ENCODE data around the gene AQP6. TPM values are rescaled to one million over a fixed set of nuclear protein-coding genes. Genes with fewer than 3 reads are reported as not detected.

AQP6 gene
- total RNA-seq, 1 donor from 2014 or later = not detected

DNA sequence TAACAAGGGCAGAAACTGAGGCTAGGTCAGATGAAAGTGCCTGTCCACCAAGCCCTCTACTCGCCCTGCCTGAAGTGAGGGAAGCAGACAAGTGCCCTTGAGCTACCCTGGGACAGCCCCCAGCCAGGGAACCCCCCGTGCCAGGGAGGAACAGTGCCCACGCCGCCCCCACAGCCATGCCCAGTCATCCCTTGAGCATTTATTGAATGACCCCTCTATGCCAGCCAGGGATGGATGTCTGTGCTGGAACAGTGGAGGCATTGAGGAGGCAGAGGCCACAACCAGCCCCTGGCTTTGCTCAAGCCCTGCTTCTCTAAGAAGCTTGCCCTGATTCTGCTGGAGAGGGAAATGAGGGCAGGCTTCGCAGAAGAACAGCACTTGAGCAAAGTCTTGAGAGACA, 3.7 kb upstream of the AQP6 start:
- no peak overlapping the region for H3K4me3 Mint-ChIP-seq (ENCODE audit: unreplicated experiment)
- no peaks in the 10 kb centered on the region for H3K36me3 Mint-ChIP-seq (ENCODE audit: low read depth)
- H3K27me3 Mint-ChIP-seq (ENCODE audit: low read depth) = peaks cover 8% of the 10 kb centered on the region
- no peak overlapping the region for H3K27ac Mint-ChIP-seq (ENCODE audit: unreplicated experiment)
- TF ChIP-seq, protein P1, sequence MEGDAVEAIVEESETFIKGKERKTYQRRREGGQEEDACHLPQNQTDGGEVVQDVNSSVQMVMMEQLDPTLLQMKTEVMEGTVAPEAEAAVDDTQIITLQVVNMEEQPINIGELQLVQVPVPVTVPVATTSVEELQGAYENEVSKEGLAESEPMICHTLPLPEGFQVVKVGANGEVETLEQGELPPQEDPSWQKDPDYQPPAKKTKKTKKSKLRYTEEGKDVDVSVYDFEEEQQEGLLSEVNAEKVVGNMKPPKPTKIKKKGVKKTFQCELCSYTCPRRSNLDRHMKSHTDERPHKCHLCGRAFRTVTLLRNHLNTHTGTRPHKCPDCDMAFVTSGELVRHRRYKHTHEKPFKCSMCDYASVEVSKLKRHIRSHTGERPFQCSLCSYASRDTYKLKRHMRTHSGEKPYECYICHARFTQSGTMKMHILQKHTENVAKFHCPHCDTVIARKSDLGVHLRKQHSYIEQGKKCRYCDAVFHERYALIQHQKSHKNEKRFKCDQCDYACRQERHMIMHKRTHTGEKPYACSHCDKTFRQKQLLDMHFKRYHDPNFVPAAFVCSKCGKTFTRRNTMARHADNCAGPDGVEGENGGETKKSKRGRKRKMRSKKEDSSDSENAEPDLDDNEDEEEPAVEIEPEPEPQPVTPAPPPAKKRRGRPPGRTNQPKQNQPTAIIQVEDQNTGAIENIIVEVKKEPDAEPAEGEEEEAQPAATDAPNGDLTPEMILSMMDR (IDR thresholded peaks at IDR 0.05) = no peak
- no peak for DNase-seq (ENCODE audit: low spot score)
- no peaks in the 10 kb centered on the region for H3K9me3 Mint-ChIP-seq (ENCODE audit: low read depth)
- peaks cover 4% of the 10 kb centered on the region for H3K4me1 Mint-ChIP-seq (ENCODE audit: low read depth)

GRCh38 chr12:49969651-49970429, 2.9 kb upstream of the AQP6 start:
- Mint-ChIP-seq H3K27me3 (ENCODE audit: low read depth) (peaks cover 5% of the 10 kb centered on the region), H3K27ac (ENCODE audit: unreplicated experiment) (no peak overlapping the region), H3K4me1 (ENCODE audit: low read depth) (peaks cover 4% of the 10 kb centered on the region), H3K9me3 (ENCODE audit: low read depth) (no peaks in the 10 kb centered on the region), H3K4me3 (ENCODE audit: unreplicated experiment) (no peak overlapping the region), H3K36me3 (ENCODE audit: low read depth) (no peaks in the 10 kb centered on the region)
- DNase-seq (ENCODE audit: low spot score) = no peak
- TF ChIP-seq, protein P1 (IDR thresholded peaks at IDR 0.05) = no peak

GRCh38 chr12:49970658-49971057, 2.1 kb upstream of the AQP6 start:
- Mint-ChIP-seq H3K9me3 (ENCODE audit: low read depth) (no peaks in the 10 kb centered on the region), H3K27me3 (ENCODE audit: low read depth) (peaks cover 3% of the 10 kb centered on the region), H3K36me3 (ENCODE audit: low read depth) (no peaks in the 10 kb centered on the region), H3K4me1 (ENCODE audit: low read depth) (peaks cover 4% of the 10 kb centered on the region), H3K27ac (ENCODE audit: unreplicated experiment) (no peak overlapping the region), H3K4me3 (ENCODE audit: unreplicated experiment) (no peak overlapping the region)
- no peak for DNase-seq (ENCODE audit: low spot score)
- TF ChIP-seq, protein P1 (IDR thresholded peaks at IDR 0.05) = no peak

DNA sequence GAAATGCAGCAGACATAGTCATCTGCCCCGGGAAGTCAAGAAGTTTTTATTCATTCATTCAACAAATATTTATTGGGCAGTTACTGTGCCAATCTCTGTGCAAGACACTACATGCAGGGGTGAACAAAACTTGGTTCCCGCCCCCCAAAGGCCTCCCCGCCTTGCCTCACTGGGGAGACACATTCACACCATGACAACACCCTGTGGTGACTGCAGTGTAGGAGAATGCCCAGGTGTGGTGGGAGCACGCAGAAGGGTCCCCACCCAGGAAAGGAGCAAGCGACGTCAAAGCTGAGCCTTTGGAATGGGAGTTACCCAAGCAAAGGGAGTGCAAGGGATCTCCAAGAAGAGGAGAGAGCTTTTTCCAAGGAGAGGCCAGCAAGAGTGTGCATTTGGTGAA, 1.6 kb upstream of the AQP6 start:
- Mint-ChIP-seq H3K4me1 (ENCODE audit: low read depth) (peaks cover 4% of the 10 kb centered on the region), H3K27me3 (ENCODE audit: low read depth) (peaks cover 2% of the 10 kb centered on the region), H3K36me3 (ENCODE audit: low read depth) (no peaks in the 10 kb centered on the region), H3K4me3 (ENCODE audit: unreplicated experiment) (no peak overlapping the region), H3K27ac (ENCODE audit: unreplicated experiment) (no peak overlapping the region), H3K9me3 (ENCODE audit: low read depth) (no peaks in the 10 kb centered on the region)
- TF ChIP-seq, protein P1 (IDR thresholded peaks at IDR 0.05) = no peak
- DNase-seq (ENCODE audit: low spot score) = no peak

GRCh38 chr12:49972129-49972528, 618 bp upstream of the AQP6 start:
- DNase-seq (ENCODE audit: low spot score) = peak; percentile 29
- Mint-ChIP-seq H3K36me3 (ENCODE audit: low read depth) (no peaks in the 10 kb centered on the region), H3K27ac (ENCODE audit: unreplicated experiment) (no peak overlapping the region), H3K9me3 (ENCODE audit: low read depth) (no peaks in the 10 kb centered on the region), H3K4me1 (ENCODE audit: low read depth) (peaks cover 2% of the 10 kb centered on the region), H3K4me3 (ENCODE audit: unreplicated experiment) (no peak overlapping the region), H3K27me3 (ENCODE audit: low read depth) (no peaks in the 10 kb centered on the region)
- TF ChIP-seq, protein P1 (IDR thresholded peaks at IDR 0.05) = no peak
